ENCODE results near the gene ACACB. TPM values are rescaled to one million over a fixed set of nuclear protein-coding genes. Genes with fewer than 3 reads are reported as not detected.
A peak's percentile ranks its signal among the peaks of the same experiment; 100 is the strongest.

The ACACB gene
- total RNA-seq, 1 donor from 2014 or later: 130 TPM

DNA sequence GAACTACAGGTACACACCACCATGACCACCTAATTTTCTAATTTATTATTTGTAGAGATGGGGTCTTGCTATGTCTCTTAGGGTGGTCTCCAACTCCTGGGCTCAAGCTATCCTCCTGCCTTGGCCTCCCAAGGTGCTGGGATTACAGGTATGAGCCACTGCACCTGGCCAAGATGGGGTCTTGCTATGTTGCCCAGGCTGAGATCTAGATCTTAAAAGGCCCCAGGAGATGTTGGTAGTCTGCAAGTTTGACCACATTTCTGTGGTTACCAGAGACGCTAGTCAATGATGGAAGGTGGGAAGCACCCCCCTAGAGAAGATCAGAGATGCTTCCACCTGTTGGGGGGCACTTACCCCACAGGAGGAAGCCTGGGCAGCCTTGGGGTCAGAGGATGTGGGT, 158.0 kb downstream of the ACACB start:
- Histone ChIP-seq H3K36me3 (no peaks in the 10 kb centered on the region), H3K4me3 (no peak overlapping the region), H3K27me3 (no peaks in the 10 kb centered on the region), H3K27ac (no peak overlapping the region), H3K4me1 (peaks cover 8% of the 10 kb centered on the region), H3K9me3 (no peaks in the 10 kb centered on the region)
- DNase-seq (ENCODE audit: extremely low spot score in 2 of 2): no peak
- TF ChIP-seq, protein P1, sequence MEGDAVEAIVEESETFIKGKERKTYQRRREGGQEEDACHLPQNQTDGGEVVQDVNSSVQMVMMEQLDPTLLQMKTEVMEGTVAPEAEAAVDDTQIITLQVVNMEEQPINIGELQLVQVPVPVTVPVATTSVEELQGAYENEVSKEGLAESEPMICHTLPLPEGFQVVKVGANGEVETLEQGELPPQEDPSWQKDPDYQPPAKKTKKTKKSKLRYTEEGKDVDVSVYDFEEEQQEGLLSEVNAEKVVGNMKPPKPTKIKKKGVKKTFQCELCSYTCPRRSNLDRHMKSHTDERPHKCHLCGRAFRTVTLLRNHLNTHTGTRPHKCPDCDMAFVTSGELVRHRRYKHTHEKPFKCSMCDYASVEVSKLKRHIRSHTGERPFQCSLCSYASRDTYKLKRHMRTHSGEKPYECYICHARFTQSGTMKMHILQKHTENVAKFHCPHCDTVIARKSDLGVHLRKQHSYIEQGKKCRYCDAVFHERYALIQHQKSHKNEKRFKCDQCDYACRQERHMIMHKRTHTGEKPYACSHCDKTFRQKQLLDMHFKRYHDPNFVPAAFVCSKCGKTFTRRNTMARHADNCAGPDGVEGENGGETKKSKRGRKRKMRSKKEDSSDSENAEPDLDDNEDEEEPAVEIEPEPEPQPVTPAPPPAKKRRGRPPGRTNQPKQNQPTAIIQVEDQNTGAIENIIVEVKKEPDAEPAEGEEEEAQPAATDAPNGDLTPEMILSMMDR (IDR thresholded peaks at IDR 0.05): no peak
- TF ChIP-seq POLR2AphosphoS5 (IDR thresholded peaks at IDR 0.05; ENCODE audit: insufficient read depth in 1 of 2, low read depth in 1 of 2) (no peak), POLR2A (IDR thresholded peaks at IDR 0.05) (no peak)
- intact Hi-C loops (cut with DNase I): no loop called here

DNA sequence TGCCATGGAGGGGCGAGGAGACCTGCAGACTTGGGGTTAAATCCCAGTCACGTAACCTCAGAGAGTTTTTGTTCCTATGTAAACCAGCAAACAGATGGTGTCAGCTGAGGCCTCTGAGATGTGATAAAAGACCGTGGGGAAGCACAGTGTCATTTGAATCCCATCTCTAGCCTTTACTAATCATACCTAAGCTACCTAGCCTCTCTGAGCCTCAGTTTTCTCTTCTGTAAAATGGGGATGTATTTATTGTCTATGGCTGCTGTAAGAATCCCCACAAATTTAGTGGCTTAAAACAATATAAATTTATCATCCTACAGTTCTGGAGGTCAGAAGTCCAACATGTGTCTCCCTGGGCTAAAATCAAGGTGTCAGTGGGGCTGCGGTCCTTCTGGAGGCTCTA, 158.8 kb downstream of the ACACB start:
- intact Hi-C loops (cut with DNase I): no loop called here

DNA sequence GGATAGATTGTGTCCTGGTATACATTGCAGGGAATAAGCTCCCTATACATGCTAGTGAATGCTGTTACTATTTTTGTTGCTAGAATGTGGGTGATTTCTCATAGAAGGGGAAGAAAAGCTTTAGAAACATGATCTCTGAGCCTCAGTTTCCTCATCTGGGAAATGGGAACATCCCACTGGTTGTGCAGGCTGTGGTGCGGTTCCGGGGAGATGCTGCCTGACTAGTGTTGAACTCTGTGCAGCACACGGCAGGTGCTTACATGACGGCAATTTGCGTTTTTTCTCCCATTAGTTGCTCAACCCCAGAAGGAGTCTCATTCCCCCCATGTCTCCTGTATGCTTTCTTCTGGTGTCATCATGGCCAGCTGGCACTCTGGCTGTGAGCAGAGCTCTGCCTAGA, 159.8 kb downstream of the ACACB start:
- H3K36me3 ChIP-seq: no peaks in the 10 kb centered on the region
- peaks cover 8% of the 10 kb centered on the region for H3K4me1 ChIP-seq
- intact Hi-C loops (cut with DNase I): no loop called here

More for the DNA sequence above, 158.8 kb downstream of the ACACB start:
- TF ChIP-seq POLR2AphosphoS5 (IDR thresholded peaks at IDR 0.05; ENCODE audit: insufficient read depth in 1 of 2, low read depth in 1 of 2) (no peak), POLR2A (IDR thresholded peaks at IDR 0.05) (no peak)
- TF ChIP-seq, protein P1 (IDR thresholded peaks at IDR 0.05): no peak
- no peaks in the 10 kb centered on the region for H3K27me3 ChIP-seq
- no peak overlapping the region for H3K4me3 ChIP-seq
- no peak for DNase-seq (ENCODE audit: extremely low spot score in 2 of 2)
- no peaks in the 10 kb centered on the region for H3K36me3 ChIP-seq
- H3K9me3 ChIP-seq: no peaks in the 10 kb centered on the region
- no peak overlapping the region for H3K27ac ChIP-seq
- peaks cover 8% of the 10 kb centered on the region for H3K4me1 ChIP-seq

DNA sequence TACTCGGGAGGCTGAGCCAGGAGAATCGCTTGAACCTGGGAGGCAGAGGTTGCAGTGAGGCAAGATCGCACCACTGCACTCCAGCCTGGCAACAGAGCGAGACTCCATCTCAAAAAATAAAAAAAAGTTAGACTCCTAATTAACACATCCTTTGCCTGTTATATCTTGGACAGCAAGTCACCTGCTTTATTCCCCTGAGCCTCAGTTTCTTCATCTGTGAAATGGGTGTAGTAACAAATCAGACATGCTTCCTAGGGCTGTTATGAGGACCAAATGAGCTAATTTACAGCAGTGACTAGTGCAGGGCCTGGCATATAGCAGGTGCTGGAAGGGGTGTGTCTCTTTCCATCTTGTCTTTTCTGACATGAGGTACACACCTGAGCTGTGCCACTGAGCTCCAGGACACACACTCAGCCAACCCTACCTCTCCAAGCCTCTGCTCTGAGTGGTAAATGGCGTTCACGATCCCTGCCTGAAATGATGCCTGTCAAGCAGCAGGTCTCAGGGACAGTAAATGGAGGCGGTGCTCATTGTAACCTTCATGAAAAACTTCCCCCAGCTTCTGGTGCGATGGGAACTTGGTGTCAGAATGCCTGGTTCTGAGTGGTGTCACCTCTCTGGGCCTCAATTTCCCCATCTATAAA, 161.0 kb downstream of the ACACB start:
- DNase-seq (ENCODE audit: extremely low spot score in 2 of 2): no peak
- intact Hi-C loops (cut with DNase I): no loop called here
- H3K4me3 ChIP-seq: no peak overlapping the region
- TF ChIP-seq, protein P1 (IDR thresholded peaks at IDR 0.05): no peak
- TF ChIP-seq POLR2A (IDR thresholded peaks at IDR 0.05): no peak
- TF ChIP-seq POLR2AphosphoS5 (IDR thresholded peaks at IDR 0.05; ENCODE audit: insufficient read depth in 1 of 2, low read depth in 1 of 2): no peak
- no peaks in the 10 kb centered on the region for H3K36me3 ChIP-seq
- no peak overlapping the region for H3K27ac ChIP-seq
- no peaks in the 10 kb centered on the region for H3K9me3 ChIP-seq
- H3K4me1 ChIP-seq: peaks cover 8% of the 10 kb centered on the region
- H3K27me3 ChIP-seq: no peaks in the 10 kb centered on the region

More for the DNA sequence above, 159.8 kb downstream of the ACACB start:
- Histone ChIP-seq H3K9me3 (no peaks in the 10 kb centered on the region), H3K4me3 (no peak overlapping the region), H3K27ac (no peak overlapping the region), H3K27me3 (no peaks in the 10 kb centered on the region)
- no peak for DNase-seq (ENCODE audit: extremely low spot score in 2 of 2)
- no peak for TF ChIP-seq POLR2A (IDR thresholded peaks at IDR 0.05)

DNA sequence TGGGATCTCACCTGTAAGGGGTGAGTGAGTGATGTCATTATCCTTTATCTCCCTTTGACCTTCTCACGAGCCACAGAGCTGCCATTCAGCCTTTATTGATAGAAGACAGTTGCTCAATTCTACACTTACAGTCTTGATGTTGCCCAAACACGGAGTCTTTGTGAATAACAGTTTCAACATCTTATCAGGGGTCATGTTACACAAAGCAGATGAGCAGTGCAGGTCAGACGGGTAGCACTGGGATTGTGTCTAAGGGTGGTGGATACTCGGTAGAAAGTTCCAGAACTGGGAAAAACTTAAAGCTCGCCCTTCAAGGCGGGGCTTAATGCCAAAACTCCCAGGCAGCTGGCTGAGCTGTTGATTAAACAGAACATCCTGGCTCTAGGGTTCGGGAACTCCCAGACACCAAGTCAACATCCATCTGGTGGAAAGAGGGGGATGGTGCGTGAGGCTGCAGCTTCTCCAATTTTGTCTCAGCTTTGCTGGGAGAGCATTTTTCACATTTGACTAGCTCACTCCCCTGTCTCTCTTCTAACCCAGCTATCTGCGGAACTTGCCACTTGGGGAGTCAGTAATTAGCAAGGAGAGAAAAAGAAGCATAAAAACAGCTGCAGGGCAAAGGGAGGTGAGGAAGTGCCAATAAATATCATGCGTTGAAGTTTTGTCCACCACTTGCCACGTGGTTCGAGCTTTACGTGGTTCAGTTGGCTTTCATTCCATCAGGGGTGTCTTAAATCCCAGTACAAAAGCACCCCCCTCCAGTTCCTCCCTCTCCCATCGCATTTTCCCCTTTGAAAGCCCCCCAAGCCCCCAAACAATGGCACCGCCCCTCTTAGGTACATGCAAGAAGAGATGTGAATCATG, 161.7 kb downstream of the ACACB start:
- no peaks in the 10 kb centered on the region for H3K9me3 ChIP-seq
- peak overlapping the region; percentile 63 for H3K27ac ChIP-seq
- DNase-seq (ENCODE audit: extremely low spot score in 2 of 2): no peak
- peaks cover 8% of the 10 kb centered on the region for H3K4me1 ChIP-seq
- no peaks in the 10 kb centered on the region for H3K27me3 ChIP-seq
- H3K36me3 ChIP-seq: no peaks in the 10 kb centered on the region
- intact Hi-C loops (cut with DNase I): no loop called here
- TF ChIP-seq POLR2AphosphoS5 (IDR thresholded peaks at IDR 0.05; ENCODE audit: insufficient read depth in 1 of 2, low read depth in 1 of 2): peak in 1 of 2 donors; percentile 21
- no peak for TF ChIP-seq POLR2A (IDR thresholded peaks at IDR 0.05)
- TF ChIP-seq, protein P1 (IDR thresholded peaks at IDR 0.05): no peak
- no peak overlapping the region for H3K4me3 ChIP-seq

All from vagina (tissue), 2 donors.